Stimulated activated CD8-positive, alpha-beta memory T cell treated with anti-CD3 and anti-CD28 coated beads, Interleukin-15, amount 100 ng/mL, for 48 hours (primary cell): ENCODE results near the gene MKKS.

ENCODE experiments used
- DNase-seq, 2 donors: peaks; one replicate each; pipeline ENCODE4 v3.0.0-alpha.2; 2020; ENCODE audit warnings: low read depth in 2 of 2

Gene MKKS

GRCh38 chr20:10368702-10369041, 65.3 kb downstream of the MKKS start:
- no peak for DNase-seq

- no peak for DNase-seq
Observed at GRCh38 chr20:10367943-10368701, 65.9 kb downstream of the MKKS start.

GRCh38 chr20:10367693-10367942, 66.4 kb downstream of the MKKS start:
- no peak for DNase-seq

GRCh38 chr20:10366898-10367692, 66.9 kb downstream of the MKKS start:
- no peak for DNase-seq

DNA sequence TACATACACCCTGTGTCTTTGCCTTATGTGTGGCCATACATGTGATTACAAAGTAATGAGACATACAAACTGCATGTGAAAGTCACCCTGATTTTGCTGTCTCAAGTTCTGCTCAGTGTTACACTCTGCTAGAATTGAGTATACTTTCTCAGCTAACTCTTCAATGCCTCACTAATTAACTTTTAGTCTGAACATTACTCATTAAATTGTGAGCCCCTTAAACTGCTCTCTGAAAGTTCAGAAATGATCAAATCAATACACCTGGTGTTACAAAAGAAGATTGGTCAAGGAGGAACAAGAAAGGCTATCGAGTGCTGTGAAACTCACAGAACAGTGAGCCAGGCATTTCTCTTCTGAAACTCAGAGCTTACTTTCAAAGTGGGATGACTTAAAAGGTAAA, 71.3 kb downstream of the MKKS start:
- no peak for DNase-seq

GRCh38 chr20:10360878-10361277, 73.1 kb downstream of the MKKS start:
- no peak for DNase-seq

- DNase-seq, result no peak
Observed at GRCh38 chr20:10359621-10360040, 74.4 kb downstream of the MKKS start.

DNA sequence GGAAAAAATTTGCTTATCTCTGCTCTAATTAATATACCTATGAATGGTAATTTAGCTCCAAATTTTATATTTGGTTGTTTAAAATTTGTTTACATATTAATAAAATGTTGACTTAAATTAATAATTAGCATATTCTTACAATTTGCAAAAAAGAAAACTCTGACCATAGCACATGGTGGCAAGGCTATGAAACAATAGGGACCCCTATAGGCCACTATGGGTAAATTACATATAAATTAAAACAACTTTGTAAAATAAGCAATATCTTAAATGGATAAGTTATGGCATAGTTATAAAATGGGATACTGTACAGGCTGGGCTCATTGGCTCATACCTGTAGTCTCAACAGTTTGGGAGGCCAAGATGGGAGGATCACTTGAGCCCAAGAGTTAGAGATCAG, 76.0 kb downstream of the MKKS start:
- no peak for DNase-seq

DNA sequence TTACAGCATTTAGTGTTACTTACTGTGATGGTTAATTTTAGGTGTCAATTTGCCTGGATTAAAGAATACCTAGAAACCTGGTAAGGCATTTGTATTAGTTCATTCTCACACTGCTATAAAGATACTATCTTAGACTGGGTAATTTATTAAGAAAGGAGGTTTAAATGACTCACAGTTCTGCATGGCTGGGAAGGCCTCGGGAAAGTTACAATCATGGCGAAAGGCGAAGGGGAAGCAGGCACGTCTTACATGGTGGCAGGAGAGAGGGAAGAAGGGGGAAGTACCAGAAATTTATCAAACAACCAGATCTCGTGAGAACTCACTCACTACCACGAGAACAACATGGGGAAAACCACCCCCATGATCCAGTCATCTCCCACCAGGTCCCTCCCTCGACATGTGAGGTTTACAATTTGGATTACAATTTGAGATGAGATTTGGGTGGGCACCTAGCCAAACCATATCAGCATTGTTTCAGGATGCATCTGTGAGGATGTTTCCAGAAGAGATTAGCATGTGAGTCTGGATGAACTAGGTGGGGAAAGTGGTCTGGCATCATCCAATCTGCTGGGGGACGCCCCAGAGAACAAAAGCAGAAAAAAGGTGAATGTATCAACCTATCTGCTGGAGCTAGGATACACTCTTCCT, 76.8 kb downstream of the MKKS start:
- DNase-seq, result no peak

DNA sequence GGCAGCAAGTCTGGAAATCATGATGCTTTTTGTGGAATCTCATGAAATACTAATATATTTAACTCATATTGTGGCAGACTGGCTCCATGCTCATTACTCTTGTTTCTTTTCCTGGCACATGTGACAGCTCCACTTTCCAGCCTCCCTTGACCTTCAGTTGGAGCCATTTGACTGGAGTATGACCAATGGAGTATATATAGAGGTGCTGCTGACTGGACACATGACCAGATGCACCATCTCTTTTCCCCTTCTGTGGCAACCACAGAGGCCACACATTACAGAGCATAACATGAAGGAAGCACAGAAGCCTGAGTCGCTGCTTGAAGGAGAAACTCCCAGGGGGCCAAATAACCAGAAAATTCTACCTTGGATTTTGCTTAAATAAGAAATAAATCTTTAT, 77.4 kb downstream of the MKKS start:
- no peak for DNase-seq

GRCh38 chr20:10352934-10353824, 80.8 kb downstream of the MKKS start:
- no peak for DNase-seq
